Measurements from ENCODE around the gene DNAJC5G.

DNA sequence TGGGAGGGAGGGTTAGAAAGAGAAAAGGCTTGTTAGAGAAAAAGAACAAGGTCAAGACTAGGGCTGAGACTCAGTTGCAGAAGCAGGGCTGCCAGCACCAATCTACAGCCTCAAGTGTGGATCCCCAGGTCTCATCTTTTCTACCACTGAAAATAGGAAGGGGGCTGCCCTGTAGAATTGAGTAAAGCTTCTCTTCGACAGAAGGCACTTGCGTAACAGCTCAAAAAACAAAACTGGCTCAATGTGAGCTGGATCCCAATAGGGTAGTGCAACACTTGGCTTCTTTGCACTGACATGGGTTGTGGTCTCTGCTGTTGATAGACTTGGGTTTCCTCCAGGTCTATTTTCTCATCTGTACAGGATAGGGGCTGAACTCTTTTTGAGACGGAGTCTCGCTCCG lies 49.5 kb downstream of the DNAJC5G start:
- TF ChIP-seq EP300 (IDR thresholded peaks at IDR 0.05) (no peak), POLR2AphosphoS5 (IDR thresholded peaks at IDR 0.05) (no peak), POLR2A (IDR thresholded peaks at IDR 0.05) (no peak)
- TF ChIP-seq, protein P1, sequence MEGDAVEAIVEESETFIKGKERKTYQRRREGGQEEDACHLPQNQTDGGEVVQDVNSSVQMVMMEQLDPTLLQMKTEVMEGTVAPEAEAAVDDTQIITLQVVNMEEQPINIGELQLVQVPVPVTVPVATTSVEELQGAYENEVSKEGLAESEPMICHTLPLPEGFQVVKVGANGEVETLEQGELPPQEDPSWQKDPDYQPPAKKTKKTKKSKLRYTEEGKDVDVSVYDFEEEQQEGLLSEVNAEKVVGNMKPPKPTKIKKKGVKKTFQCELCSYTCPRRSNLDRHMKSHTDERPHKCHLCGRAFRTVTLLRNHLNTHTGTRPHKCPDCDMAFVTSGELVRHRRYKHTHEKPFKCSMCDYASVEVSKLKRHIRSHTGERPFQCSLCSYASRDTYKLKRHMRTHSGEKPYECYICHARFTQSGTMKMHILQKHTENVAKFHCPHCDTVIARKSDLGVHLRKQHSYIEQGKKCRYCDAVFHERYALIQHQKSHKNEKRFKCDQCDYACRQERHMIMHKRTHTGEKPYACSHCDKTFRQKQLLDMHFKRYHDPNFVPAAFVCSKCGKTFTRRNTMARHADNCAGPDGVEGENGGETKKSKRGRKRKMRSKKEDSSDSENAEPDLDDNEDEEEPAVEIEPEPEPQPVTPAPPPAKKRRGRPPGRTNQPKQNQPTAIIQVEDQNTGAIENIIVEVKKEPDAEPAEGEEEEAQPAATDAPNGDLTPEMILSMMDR (IDR thresholded peaks at IDR 0.05) = no peak
